ENCODE data around the gene TPP1.

TPP1 gene

DNA sequence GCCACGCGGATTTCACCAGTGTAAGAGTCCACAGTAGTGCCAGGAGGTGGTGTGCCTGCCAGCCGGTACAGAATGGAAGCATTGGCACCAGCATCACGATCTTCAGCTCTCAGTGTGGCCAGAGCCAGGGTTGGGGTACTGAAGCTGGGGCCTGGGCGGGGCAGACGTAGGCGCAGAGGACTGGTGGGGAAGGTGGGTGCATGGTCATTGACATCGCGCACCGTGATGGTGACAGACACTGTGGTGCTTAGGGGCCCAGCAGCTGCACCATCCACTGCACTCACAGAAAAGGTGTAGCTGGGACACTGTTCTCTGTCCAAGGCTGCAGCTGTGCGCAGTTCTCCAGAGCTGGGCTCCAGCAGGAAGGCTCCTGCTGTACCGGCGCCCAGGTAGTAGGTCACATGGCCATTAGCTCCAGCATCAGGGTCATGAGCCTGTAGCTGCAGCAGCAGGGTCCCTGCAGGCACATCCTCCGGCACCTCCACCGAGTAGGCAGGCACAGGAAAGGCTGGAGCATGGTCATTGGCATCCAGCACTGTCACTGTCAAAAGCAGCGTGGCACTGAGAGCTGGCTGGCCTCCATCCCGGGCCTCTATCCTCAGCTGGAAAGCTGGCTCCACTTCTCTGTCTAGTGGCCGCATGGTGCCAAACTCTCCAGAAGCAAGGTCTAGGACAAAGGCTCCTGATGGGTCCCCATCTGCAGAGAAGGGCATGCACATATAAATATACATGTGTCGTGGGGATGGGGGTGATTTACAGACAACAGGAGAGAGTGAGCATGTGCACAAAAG lies 7.9 kb upstream of the TPP1 start:
- DNase-seq, result no peak

DNA sequence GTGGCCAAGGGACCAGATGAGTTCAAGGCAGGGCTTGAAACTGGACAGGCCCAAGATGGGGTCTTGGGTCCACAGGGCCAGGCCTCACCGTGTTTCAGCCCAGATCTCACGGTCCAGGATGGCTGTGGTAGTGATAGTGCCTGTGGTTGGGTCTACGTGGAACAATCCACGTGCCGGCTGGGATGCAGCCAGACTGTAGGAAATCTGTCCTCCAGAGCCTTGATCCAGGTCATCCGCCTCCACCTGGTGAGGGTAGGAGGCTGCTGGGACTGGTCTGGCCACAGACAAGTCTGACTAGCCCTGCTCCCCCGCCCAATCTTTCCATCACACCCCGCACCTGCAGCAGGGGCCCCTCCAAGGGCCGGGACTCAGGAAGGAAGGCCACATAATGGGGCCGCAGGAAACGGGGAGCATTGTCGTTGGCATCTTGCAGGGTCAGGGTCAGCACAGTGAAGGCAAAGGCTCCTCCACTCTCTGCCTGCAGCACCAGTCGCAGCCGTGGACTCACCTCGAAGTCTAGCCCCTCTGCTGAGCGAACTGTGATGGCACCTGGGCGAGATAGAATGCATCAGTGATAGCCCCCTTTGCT lies 6.7 kb upstream of the TPP1 start:
- DNase-seq, result no peak

DNA sequence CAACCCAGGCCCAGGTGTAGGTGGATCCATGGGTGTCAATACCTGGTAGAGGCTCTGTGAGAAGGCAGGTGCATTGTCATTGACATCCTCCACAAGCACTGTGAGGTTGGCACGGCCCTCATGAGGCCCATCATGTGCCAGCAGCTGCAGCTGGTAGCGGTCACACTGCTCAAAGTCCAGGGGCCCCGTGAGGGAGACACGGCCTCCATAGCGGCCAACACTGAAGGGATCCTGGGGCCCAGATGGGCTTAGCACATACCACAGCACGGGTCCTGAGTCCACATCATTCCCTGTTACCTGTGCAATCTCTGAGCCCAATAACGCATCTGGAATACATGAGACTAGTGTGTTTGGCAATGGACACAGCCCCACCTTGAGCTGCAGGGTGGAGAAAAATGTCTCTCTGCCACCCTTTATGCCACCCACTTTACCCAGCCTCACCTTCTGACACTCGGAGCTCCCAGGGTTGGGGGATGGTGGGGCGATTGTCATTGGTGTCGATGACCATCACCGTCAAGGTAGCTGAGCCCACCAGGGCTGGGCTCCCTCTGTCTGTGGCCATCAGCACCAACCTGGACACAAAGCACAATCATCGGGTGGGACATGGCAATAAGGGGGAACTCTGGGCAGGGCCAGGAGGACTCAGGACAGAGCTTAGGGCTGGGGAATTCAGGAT lies 6.1 kb upstream of the TPP1 start:
- DNase-seq, result no peak

DNA sequence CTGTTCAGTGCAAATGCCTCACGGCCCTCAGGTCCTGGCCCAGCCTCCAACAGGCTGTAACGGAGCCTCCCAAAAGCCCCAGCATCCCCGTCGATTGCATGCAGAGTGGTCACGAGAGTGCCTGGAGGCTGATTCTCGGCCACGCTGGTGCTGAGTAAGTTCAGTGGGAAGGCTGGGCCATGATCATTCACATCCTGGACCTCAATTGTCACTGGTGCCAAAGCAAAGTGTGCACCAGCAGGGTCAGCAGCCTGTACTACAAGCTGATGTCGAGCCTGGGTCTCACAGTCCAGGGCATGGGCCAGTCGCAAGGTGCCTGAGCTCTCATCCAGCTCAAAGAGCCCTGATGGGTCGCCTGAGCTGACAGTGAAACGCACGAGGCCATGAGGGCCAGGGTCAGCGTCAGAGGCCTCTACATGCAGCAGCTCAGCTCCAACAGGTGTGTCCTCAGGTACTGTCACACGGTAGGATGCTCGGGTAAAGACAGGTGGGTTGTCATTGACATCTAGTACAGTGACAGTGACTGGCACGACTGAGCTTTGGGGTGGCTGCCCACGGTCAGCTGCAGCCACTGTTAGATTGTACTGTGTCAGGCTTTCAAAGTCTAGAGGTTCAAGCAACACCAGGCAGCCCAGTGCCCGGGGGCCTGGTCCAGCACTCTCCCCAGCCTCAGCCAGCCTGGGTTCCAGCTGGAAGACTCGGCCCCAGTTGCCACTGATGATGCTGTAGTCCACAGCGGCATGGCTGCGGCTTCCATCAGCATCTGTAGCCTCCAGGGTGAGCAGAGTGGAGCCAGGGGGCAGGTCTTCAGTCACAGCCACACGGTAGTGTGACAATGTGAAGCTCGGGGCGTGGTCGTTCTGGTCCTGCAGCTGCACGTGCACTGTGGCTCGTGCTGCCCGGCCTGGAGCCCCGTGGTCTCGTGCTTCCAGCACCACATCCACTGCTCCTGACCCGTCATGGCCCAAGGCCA lies 4.5 kb upstream of the TPP1 start:
- DNase-seq, result no peak

DNA sequence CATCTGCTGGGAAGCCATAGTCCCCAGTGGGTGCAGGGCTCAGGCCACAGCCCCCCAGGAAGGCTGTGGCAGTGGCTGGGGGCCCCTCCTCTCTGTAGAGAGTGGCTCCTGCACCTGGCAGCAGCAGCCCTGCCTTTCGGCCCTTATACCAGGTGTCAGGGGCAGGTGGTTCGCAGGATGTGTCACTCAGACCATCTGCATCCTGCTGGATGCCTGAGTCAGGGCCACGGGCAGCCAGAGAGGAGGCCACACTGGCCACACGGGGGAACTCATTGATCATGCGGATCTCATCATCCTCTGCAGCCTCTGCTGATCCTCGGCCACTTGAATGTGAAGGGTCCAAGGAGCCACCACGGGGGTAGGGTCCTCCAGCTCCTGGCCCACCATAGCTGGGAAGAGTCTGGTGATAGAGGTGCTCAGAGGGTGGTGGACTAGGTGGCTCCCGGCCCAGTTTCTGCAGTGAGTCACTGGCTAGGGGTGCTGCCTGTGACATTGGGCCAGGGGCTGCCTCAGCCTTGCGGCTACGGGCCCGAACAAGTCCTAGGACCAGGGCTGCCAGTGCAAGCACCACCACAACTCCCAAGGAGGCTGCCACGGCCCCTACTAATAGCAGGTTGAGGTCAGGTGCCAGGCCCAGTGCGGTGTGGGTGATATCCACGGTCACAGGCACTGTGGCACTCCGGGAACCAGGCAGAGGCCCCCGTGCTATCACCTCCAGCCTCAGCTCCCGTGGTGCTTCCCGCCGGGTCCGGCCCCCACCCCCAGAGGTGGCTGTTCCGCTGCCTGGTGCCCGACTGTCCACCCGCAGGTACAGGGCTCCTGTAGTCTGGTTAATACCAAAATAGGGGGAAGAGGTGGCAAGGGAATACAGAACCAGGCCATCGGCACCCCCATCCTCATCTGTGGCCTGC lies 3.3 kb upstream of the TPP1 start:
- no peak for DNase-seq

- no peak for DNase-seq
Observed at GRCh38 chr11:6621711-6622211, 2.5 kb upstream of the TPP1 start.

GRCh38 chr11:6620636-6621035 lies 1.4 kb upstream of the TPP1 start:
- DNase-seq, result no peak

DNA sequence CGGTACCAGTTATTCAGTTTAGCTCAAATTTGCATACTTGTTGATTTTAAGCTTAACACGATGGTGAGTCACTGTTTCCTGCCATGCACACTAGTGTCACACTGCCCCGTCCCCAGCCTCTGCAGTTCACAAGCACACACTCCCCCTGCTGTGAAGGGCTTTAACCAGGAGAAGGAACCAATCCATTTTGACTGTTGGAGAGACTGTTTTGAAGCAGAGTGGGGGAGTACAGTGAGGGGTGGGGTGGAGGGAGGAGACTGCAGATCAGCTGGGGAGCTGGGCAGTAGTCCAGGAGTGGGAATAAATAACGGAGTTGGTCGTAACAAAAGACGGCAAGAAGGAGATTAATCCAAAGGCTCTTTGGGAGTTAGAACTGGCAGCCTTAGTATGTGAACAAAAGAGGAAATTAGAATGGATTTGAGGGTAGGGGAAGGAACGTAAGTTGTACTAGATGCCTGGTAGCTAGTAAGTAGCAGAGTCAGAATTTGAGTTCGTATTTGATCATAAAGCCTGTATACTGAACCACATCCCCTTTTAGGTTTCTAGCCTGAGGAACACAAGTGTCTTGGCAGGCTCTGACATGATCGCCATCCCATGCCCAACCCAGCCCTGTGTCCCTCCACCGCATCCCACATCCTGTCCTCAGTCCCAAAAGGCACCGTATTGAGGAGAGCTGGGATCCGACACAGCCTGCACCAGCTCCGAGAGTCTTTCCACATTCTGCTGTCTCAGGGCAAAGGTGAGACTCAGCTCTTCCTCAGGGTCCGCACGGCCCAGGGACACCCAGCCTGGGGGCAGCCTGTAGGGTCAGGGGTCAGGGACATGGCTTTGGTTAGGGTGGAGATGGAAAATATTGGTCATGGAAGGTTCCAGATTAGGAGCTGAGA lies 862 bp downstream of the TPP1 start:
- no peak for DNase-seq

DNA sequence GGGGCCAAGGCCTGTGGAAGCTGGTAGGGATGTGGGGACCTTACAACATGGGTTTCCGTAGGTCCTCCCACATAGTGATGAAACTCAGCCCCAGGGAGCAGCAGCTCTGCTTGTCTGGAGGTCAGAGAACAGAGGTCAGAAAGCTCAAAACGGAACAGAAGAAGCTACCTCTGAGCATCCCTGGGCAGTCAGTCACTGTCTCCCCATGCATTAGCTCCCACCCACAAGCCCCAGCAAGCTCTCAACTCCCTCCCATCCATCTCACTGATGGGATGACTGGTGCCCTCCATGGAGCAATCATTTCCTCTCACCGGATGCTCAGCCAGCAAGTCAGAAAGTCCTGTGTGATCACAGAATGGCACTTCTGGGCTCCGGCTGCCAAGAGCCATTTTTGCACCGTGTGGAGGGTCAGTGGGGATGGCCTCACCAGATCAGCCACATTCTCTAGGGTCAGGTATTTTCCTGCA lies 1.9 kb downstream of the TPP1 start:
- DNase-seq, result no peak

DNA sequence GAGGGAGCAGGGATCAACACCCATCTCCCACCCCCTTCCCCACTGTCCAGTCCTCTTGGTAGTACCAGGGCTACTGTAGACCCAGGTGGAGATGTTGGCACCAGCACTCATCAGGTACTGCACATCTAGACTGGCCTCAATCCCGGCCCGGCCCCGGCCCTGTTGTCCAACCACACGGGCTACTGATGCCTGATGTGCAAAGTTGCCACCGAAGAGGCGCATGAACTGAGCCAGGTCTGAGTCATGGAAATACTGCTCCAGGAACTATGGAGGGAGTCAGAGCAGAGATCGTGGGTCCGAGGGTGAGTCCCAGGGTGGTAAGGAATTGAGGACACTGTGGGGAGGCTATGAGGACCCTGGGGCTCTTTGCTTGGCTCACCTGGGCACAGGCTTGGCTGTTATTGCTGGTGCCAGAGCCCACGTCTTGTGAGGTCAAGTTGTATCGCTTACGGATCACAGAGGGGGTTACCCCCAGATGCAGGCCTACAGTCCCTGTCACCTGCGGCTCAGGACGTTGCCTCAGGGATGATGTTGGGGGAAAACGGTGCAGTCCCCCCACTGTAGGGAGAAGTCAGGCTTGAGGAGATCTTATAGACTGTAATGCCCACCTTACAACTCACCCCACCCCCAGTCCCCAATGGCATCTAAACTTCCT lies 2.5 kb downstream of the TPP1 start:
- DNase-seq, result no peak

- no peak for DNase-seq
Observed at GRCh38 chr11:6615882-6616585, 3.2 kb downstream of the TPP1 start.

- DNase-seq, result no peak
Observed at GRCh38 chr11:6615046-6615445, 4.2 kb downstream of the TPP1 start.

GRCh38 chr11:6614446-6614845 lies 4.8 kb downstream of the TPP1 start:
- DNase-seq, result no peak

- no peak for DNase-seq
Observed at GRCh38 chr11:6613496-6613895, 5.7 kb downstream of the TPP1 start.

DNA sequence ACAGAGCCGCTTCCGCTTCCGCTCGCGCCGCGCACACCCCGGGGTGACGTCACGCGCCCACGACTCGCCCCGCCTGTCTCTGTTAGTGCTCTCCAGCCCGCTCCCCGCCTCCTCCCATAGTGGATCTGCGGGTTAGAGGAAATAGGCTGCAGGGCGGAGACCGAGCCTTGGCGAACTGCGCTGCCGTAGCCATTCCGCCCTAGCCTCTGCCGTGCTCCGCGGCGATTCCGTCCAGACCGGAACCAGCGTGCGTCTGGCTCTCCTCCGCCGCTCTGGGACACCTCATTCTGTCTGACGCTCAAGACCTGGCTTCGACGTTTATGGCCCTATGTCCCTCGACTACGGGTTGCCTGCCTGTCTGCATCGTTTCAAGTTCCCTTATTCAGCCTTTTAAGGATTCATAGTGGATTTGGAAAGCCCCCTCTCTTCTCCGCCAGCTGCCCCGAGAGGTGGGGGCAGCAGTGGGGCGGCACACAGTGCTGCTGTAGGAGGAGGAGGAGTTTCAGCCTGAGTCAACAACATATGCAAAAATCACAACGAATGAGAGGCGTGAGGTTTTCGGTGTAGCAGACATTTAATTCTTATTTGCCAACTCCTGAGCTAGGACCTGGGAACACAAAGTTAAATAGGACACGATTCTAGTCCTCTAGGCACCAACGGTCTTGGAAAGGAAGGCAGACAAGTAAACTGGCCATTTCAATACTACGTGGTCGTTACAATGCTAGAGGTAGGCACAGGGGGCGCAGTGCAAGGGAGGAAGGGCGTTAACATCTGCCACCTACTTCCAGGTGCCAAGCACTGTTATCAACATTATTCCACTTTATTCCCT lies 6.8 kb downstream of the TPP1 start, which contains the start of gene TAF10:
Gene TAF10, minus strand, starts transcription at position 4 of the 829 bp plus-strand sequence. CDS start 27 bp downstream, outside the sequence.
- DNase-seq, result peak; percentile 95

DNA sequence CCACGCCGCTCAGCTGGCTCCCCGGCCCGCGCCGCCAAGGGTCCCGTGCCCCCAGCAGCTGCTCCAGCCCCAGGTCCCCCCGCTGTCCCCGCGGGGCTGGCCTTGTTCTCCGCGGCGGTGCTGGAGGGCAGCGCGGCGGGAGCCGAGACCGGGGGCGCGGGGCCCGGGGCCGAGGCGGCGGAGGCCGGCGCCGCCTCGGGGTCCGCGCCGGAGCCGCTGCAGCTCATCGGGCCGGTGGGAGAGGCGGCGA lies 7.3 kb downstream of the TPP1 start:
- no peak for DNase-seq

DNA sequence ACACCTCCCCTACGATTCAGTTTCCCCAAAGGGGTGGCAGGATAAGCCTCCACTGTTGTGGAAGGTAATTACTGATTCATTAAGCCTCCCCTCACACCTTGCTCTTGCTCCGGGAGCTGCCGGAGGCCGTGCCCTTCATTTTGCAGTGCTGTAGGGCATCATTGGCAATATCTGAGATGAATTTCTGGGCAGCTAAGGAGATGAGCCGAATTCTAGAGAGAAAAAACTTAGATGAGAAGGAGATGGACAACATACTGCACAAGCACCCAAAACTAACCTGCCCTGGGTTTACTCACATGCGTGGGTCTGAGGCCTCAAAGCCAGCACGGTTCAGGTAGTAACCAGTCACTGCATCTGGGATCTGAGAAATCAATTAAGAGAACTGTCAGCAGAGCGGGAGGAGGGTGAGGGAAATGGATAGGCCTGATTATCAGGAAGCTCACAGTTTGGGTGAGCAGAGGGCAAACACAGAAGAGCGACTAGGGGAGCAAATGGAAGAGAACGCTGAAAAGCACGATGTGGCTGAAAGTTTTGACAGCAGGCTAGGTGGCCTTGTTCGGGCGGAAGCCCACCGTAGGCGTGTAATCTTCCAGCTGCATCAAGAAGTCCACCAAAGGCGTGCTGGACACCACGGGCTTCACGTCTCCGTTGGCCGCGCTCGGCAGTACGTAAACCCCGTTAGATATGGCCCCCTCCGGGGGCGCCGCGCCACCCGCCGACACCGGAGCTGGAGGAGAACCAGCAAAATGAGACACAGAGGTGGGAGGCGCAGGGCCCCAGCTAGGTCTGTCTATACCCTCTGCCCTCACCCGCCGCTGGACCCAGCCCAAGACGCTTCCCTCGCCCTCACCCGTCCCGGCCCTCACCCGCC lies 7.9 kb downstream of the TPP1 start:
- peak; percentile 45 for DNase-seq
